Endothelial cell of umbilical vein (primary cell): ENCODE measurements around the gene CSMD2. TPM values are rescaled to one million over a fixed set of nuclear protein-coding genes. Genes with fewer than 3 reads are reported as not detected.

Experiments used
- BruUV-seq: library from RNA; stranded (reverse); fragments of 400-500 nt; replicated peaks from 2 replicates; lab custom pipeline; 2021; lab: Mats Ljungman, UMichigan
- CTCF ChIA-PET: fragments of 300-600, 350-600 bp; sonication (Branson Sonifier 250); formaldehyde crosslinking; loops from one replicate; lab custom pipeline; 2021; ENCODE audit warnings: antibody characterized with exemption, inconsistent platforms; lab: Charles Lee
- POLR2A ChIA-PET: fragments of 300-600, 350-600 bp; sonication (Branson Sonifier 250); formaldehyde crosslinking; loops from one replicate; lab custom pipeline; 2021; ENCODE audit warnings: antibody characterized with exemption, inconsistent platforms; lab: Charles Lee
- DNase-seq: peaks from one replicate; pipeline ENCODE4 v3.0.0-alpha.2; 2011; ENCODE audit warnings: low read depth, low spot score
- FAIRE-seq: peaks from 2 replicates; lab custom pipeline; 2011; peaks lifted over from hg19 to GRCh38; lab: Jason Lieb, UNC
- H2AFZ ChIP-seq: 2 replicates; pipeline ENCODE4 v1.6.0; 2012; ENCODE audit warnings: low read depth, low read length, control low read depth, inconsistent platforms
- H3K27ac ChIP-seq: 2 replicates; pipeline ENCODE4 v1.5.1; 2011; ENCODE audit warnings: low read depth, mild to moderate bottlenecking, control low read depth, low read length, moderate library complexity; ENCODE audit not compliant: insufficient read depth
- H3K27me3 ChIP-seq, 2 experiments: 2 replicates each; pipeline versions ENCODE4 v1.6.0 to v1.6.1; 2011; ENCODE audit warnings: low read length in 2 of 2, mixed read lengths in 1 of 2; ENCODE audit not compliant: control insufficient read depth in 2 of 2, insufficient read depth in 2 of 2
- H3K36me3 ChIP-seq, 2 experiments: 2 replicates in 1 of 2; 3 replicates in 1 of 2; pipeline ENCODE4 v1.5.1; 2011; ENCODE audit warnings: low read length in 2 of 2, mild to moderate bottlenecking in 1 of 2, moderate library complexity in 1 of 2; ENCODE audit not compliant: control insufficient read depth in 2 of 2, insufficient read depth in 2 of 2; ENCODE audit errors: extremely low read depth in 1 of 2
- H3K4me1 ChIP-seq: 3 replicates; pipeline ENCODE4 v1.5.1; 2011; ENCODE audit warnings: mild to moderate bottlenecking, low read length; ENCODE audit not compliant: control insufficient read depth, insufficient read depth; ENCODE audit errors: extremely low read depth
- H3K4me2 ChIP-seq: 2 replicates; pipeline ENCODE4 v1.6.1; 2011; ENCODE audit warnings: low read length, control low read depth, mixed read lengths; ENCODE audit not compliant: insufficient read depth
- H3K4me3 ChIP-seq, 3 experiments: fragments of 200-600 bp in 1 of 3; sonication (generic), shearing (Covaris generic) in 1 of 3; replicated peaks in 1 of 3; 2 replicates each; pipeline ENCODE4 v1.5.1; 2011 to 2016; ENCODE audit warnings: control low read depth in 3 of 3, low read length in 3 of 3, mild to moderate bottlenecking in 2 of 3, inconsistent platforms in 1 of 3, low read depth in 1 of 3, moderate library complexity in 1 of 3; ENCODE audit not compliant: insufficient read depth in 1 of 3
- H3K79me2 ChIP-seq: 2 replicates; pipeline ENCODE4 v1.6.0; 2012; ENCODE audit warnings: low read length, inconsistent platforms; ENCODE audit not compliant: control insufficient read depth, insufficient read depth
- H3K9ac ChIP-seq: replicated peaks from 2 replicates; pipeline ENCODE3; 2011; ENCODE audit warnings: low read length, control low read depth; ENCODE audit not compliant: insufficient read depth; ENCODE audit errors: extremely low read depth
- H3K9me1 ChIP-seq: replicated peaks from 3 replicates; pipeline ENCODE4 v1.6.0; 2011; ENCODE audit warnings: mild to moderate bottlenecking, low read length; ENCODE audit not compliant: control insufficient read depth, insufficient read depth; ENCODE audit errors: extremely low read depth
- H3K9me3 ChIP-seq: replicated peaks from 2 replicates; pipeline ENCODE4 v1.5.1; 2012; ENCODE audit warnings: low read length, inconsistent platforms; ENCODE audit not compliant: control insufficient read depth, insufficient read depth
- H4K20me1 ChIP-seq: replicated peaks from 2 replicates; pipeline ENCODE3; 2011; ENCODE audit warnings: mild to moderate bottlenecking, low read length; ENCODE audit not compliant: control insufficient read depth, insufficient read depth; ENCODE audit errors: extremely low read depth
- CTCF ChIP-seq, 2 donors: IDR thresholded peaks; 1 replicate in 1 of 2; 2 replicates in 1 of 2; pipeline ENCODE4 v1.5.1; 2011; ENCODE audit warnings: low read length in 2 of 2, mild to moderate bottlenecking in 2 of 2, moderate library complexity in 2 of 2, control low read depth in 1 of 2, inconsistent platforms in 1 of 2, low read depth in 1 of 2; ENCODE audit not compliant: insufficient read depth in 1 of 2; ENCODE audit errors: extremely low read depth in 1 of 2
- EZH2 ChIP-seq: IDR thresholded peaks from 2 replicates; pipeline ENCODE4 v1.6.1; 2012; ENCODE audit warnings: borderline replicate concordance, low read depth, mild to moderate bottlenecking, moderate library complexity, low read length, inconsistent platforms; ENCODE audit not compliant: severe bottlenecking
- FOS ChIP-seq: IDR thresholded peaks from 2 replicates; pipeline ENCODE4 v1.6.1; 2011; ENCODE audit warnings: mild to moderate bottlenecking, low read length, moderate library complexity, borderline replicate concordance; ENCODE audit not compliant: insufficient read depth
- GATA2 ChIP-seq: IDR thresholded peaks from 2 replicates; pipeline ENCODE4 v1.7.0; 2011; ENCODE audit warnings: low read depth, mild to moderate bottlenecking, moderate library complexity, mixed read lengths, low read length; ENCODE audit not compliant: insufficient read length, insufficient read depth
- JUN ChIP-seq: IDR thresholded peaks from 2 replicates; pipeline ENCODE4 v1.6.1; 2011; ENCODE audit warnings: borderline replicate concordance, low read depth; ENCODE audit not compliant: insufficient read length, insufficient read depth
- MAX ChIP-seq: IDR thresholded peaks from 2 replicates; pipeline ENCODE4 v1.6.1; 2011; ENCODE audit not compliant: insufficient read depth, insufficient read length
- POLR2A ChIP-seq: IDR thresholded peaks from 2 replicates; pipeline ENCODE4 v1.6.1; 2012; ENCODE audit warnings: low read depth, mild to moderate bottlenecking, control low read depth, low read length
- POLR2AphosphoS5 ChIP-seq: IDR thresholded peaks from 2 replicates; pipeline ENCODE4 v1.6.1; 2012; ENCODE audit warnings: low read depth, mild to moderate bottlenecking, control low read depth, low read length, moderate library complexity; ENCODE audit not compliant: insufficient read depth
- dilution Hi-C: fragments of 300-500 bp; cut with MboI; formaldehyde crosslinking; loops from one replicate; pipeline ENCODE4 v1.15.0; 2019; ENCODE audit warnings: low sequenced_read_pairs; ENCODE audit not compliant: extremely low pct_ligation_motif_present
- intact Hi-C: fragments of 100-400 bp; cut with micrococcal nuclease; formaldehyde crosslinking; loops from one replicate; pipeline ENCODE4 v1.10.0; 2022
- polyA plus RNA-seq, 4 experiments: library from polyadenylated mRNA; depleted of rRNA in 3 of 4; stranded (reverse) in 3 of 4; unstranded in 1 of 4; fragments of >200 nt; gene quantifications; 2 replicates each; pipeline versions ENCODE4 v1.2.1 to v1.2.3, GENCODE V29; 2011 to 2012; ENCODE audit warnings: missing spikeins in 1 of 4
- total RNA-seq: library from RNA; stranded (reverse); gene quantifications from 2 replicates; pipeline ENCODE4 v1.2.3, GENCODE V29; 2021

The CSMD2 gene
- total and polyA plus RNA-seq, 2 donors (not counting 3 experiments of a cell fraction or from before 2014, with no cell fraction given) = under 0.01 TPM; not detected in 1

GRCh38 chr1:33626801-33627200 is 538.2 kb downstream of the CSMD2 start:
- dilution Hi-C loops (no loop called here), intact Hi-C loops (no loop called here)
- H3K27me3 ChIP-seq = no peaks in the 10 kb centered on the region
- H3K4me2 ChIP-seq = no peak overlapping the region
- ChIA-PET CTCF (interaction anchor here (1.0 to 1.4 kb wide), 2 partner anchors 14 to 1116 kb away, joined by 3 to 6 read pairs; no protein-coding TSS in a partner anchor), POLR2A (no interaction called here)
- H3K9ac ChIP-seq = no peak overlapping the region
- no peak for FAIRE-seq
- no peaks in the 10 kb centered on the region for H3K4me1 ChIP-seq
- no peaks in the 10 kb centered on the region for H3K36me3 ChIP-seq
- TF ChIP-seq MAX (no peak), EZH2 (no peak), GATA2 (no peak), JUN (no peak), FOS (no peak)
- no peaks in the 10 kb centered on the region for H3K9me3 ChIP-seq
- H2AFZ ChIP-seq = no peak overlapping the region
- BruUV-seq = no TSS peak
- H3K4me3 ChIP-seq = no peak overlapping the region
- no peaks in the 10 kb centered on the region for H4K20me1 ChIP-seq
- no peak overlapping the region for H3K27ac ChIP-seq
- H3K9me1 ChIP-seq = no peaks in the 10 kb centered on the region
- DNase-seq = no peak
- H3K79me2 ChIP-seq = no peaks in the 10 kb centered on the region

GRCh38 chr1:33624991-33625870 is 539.8 kb downstream of the CSMD2 start:
- dilution Hi-C loops = no loop called here
- Histone ChIP-seq H3K36me3 (no peaks in the 10 kb centered on the region), H3K4me1 (no peaks in the 10 kb centered on the region), H3K4me2 (no peak overlapping the region), H4K20me1 (no peaks in the 10 kb centered on the region), H2AFZ (no peak overlapping the region), H3K9ac (no peak overlapping the region), H3K27me3 (no peaks in the 10 kb centered on the region), H3K9me1 (no peaks in the 10 kb centered on the region), H3K27ac (no peak overlapping the region), H3K79me2 (no peaks in the 10 kb centered on the region), H3K4me3 (no peak overlapping the region), H3K9me3 (no peaks in the 10 kb centered on the region)
- POLR2A ChIA-PET = no interaction called here
- FAIRE-seq (no peak), DNase-seq (no peak)
- CTCF ChIA-PET = interaction anchor here (1.9 kb wide), 1 partner anchor 8 kb away, joined by 7 read pairs; no protein-coding TSS in a partner anchor
- intact Hi-C loops = no loop called here
- TF ChIP-seq CTCF (IDR thresholded peaks at IDR 0.05; ENCODE audit: extremely low read depth in 1 of 2, insufficient read depth in 1 of 2, low read depth in 1 of 2, low read length in 2 of 2) = peak; percentile 17 to 24
- no peak for TF ChIP-seq MAX
- no peak for TF ChIP-seq POLR2A
- no peak for TF ChIP-seq EZH2
- TF ChIP-seq POLR2AphosphoS5 = no peak
- TF ChIP-seq GATA2 = no peak
- no peak for TF ChIP-seq JUN
- no peak for TF ChIP-seq FOS
- no TSS peak for BruUV-seq
